A673 (cell line): ENCODE results near the gene FASN.

Experiments
- EZH2 ChIP-seq: fragments of 200-600 bp; sonication (generic); IDR thresholded peaks from 2 replicates; pipeline ENCODE4 v1.6.1; 2017; ENCODE audit warnings: borderline replicate concordance, low read depth, mild to moderate bottlenecking, mixed read lengths, antibody characterized with exemption, low read length; ENCODE audit not compliant: poor library complexity, severe bottlenecking
- TF ChIP-seq, protein P1 (sequence below): fragments of 300-800, 200-600 bp; sonication (generic); conservative IDR thresholded peaks from 2 replicates; pipeline ENCODE4 v1.5.1; 2017; ENCODE audit warnings: low read depth, mild to moderate bottlenecking, antibody characterized with exemption, low read length, moderate library complexity, mixed read lengths

DNA sequence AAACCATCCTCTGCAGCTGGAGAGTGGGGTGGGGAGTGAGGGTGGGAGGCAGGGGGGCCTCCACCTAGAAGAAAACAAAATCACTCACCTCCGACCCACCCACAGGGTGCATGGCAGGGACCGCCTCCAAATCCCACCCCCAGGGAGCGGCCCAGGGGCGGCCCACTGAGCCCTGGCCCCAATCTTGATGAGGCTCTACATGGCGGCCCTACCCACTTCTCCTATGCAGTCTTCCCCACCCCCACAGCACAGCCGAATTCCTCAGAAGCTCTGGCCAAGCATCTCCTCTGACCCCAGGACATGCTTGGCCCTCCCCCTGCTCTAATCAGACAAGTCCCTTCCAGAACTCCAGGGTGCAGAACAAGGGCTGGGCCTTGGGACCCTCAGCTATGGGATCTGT, 18.2 kb upstream of the FASN start:
- TF ChIP-seq, protein P1, sequence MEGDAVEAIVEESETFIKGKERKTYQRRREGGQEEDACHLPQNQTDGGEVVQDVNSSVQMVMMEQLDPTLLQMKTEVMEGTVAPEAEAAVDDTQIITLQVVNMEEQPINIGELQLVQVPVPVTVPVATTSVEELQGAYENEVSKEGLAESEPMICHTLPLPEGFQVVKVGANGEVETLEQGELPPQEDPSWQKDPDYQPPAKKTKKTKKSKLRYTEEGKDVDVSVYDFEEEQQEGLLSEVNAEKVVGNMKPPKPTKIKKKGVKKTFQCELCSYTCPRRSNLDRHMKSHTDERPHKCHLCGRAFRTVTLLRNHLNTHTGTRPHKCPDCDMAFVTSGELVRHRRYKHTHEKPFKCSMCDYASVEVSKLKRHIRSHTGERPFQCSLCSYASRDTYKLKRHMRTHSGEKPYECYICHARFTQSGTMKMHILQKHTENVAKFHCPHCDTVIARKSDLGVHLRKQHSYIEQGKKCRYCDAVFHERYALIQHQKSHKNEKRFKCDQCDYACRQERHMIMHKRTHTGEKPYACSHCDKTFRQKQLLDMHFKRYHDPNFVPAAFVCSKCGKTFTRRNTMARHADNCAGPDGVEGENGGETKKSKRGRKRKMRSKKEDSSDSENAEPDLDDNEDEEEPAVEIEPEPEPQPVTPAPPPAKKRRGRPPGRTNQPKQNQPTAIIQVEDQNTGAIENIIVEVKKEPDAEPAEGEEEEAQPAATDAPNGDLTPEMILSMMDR: no peak
- no peak for TF ChIP-seq EZH2
